ENCODE results near the gene DUS1L.

Gene DUS1L

DNA sequence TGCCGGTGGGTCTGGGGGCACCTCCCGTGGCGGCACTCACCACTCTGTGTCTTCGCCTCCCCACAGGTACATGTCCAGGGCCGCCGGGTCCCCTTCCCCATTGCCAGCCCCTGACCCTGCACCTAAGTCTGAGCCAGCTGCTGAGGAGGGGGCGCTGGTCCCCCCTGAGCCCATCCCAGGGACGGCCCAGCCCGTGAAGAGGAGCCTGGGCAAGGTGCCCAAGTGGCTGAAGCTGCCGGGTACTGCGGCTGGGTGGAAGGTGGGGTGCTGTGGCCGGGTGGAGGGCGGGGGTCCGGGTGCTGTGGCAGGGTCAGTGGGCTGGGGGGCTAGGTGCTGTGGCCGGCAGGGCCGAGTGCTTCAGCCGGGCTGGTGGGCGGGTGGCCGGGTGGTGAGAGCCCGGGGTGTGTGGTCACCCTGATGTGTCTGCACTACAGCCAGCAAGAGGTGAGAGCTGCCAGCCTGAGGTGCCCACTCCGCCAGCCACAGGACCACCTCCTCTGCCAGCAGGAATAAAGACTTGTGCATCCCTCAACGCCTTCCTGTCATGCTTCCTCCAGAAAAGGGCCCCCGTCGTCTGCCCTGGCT is 48.6 kb downstream of the DUS1L start:
- no peaks in the 10 kb centered on the region for H3K9me3 ChIP-seq (ENCODE audit: control insufficient read depth, low read length)
- H3K27me3 ChIP-seq (replicated peaks; ENCODE audit: control insufficient read depth, insufficient read depth, low read length, poor library complexity, severe bottlenecking) = no peaks in the 10 kb centered on the region
- no peak overlapping the region for H3K27ac ChIP-seq (ENCODE audit: insufficient read depth, low read length, poor library complexity, severe bottlenecking)
- H3K4me1 ChIP-seq (ENCODE audit: control insufficient read depth, insufficient read depth, low read length, poor library complexity, severe bottlenecking) = peaks cover 8% of the 10 kb centered on the region
- no peak overlapping the region for H3K4me3 ChIP-seq (ENCODE audit: insufficient read depth, low read depth, low read length, poor library complexity, severe bottlenecking)
- no peak for DNase-seq
- H3K36me3 ChIP-seq (ENCODE audit: control insufficient read depth, insufficient read depth, low read length) = peaks cover 3% of the 10 kb centered on the region

DNA sequence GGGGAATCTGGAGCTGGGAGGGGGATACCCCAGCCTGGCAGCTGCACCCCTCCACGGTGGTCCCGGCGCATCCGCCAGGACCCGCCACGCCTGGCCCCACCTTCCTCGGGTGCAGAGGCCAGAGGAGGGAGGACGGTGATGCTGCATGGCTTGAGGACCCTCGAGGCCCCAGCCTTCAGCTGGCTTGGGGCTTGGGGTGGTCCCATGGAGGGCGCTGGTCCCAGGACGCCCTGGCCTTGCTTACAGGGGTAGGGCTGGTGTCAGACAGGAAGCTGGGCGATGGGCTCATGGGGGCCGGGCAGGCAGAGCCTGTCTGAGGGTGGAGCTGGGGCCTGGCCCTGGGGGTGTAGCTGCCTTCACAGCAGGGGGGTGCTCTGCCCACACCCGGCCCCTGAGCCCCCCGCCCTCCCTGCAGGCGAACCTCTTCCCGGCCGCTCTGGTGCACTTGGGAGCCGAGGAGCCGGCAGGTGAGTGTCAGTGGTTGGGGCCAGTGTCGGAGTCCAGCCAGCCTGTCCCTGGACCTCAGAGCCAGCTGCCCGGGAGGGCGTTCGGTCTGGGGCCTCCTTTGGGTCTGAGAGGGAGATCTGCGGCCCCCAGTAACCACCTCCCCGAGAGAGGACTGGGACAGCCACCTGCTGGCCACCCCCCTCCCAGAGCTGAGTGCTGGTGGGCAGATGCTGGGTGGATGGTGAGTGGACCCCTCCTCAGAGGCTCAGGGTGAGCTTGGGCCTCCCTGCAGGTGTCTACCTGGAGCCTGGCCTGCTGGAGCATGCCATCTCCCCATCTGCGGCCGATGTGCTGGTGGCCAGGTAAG is 49.3 kb downstream of the DUS1L start:
- peaks cover 3% of the 10 kb centered on the region for H3K36me3 ChIP-seq (ENCODE audit: control insufficient read depth, insufficient read depth, low read length)
- DNase-seq = no peak
- no peak overlapping the region for H3K4me3 ChIP-seq (ENCODE audit: insufficient read depth, low read depth, low read length, poor library complexity, severe bottlenecking)
- no peak overlapping the region for H3K27ac ChIP-seq (ENCODE audit: insufficient read depth, low read length, poor library complexity, severe bottlenecking)
- H3K4me1 ChIP-seq (ENCODE audit: control insufficient read depth, insufficient read depth, low read length, poor library complexity, severe bottlenecking) = peaks cover under 1% of the 10 kb centered on the region
- H3K9me3 ChIP-seq (ENCODE audit: control insufficient read depth, low read length) = no peaks in the 10 kb centered on the region
- H3K27me3 ChIP-seq (replicated peaks; ENCODE audit: control insufficient read depth, insufficient read depth, low read length, poor library complexity, severe bottlenecking) = no peaks in the 10 kb centered on the region

DNA sequence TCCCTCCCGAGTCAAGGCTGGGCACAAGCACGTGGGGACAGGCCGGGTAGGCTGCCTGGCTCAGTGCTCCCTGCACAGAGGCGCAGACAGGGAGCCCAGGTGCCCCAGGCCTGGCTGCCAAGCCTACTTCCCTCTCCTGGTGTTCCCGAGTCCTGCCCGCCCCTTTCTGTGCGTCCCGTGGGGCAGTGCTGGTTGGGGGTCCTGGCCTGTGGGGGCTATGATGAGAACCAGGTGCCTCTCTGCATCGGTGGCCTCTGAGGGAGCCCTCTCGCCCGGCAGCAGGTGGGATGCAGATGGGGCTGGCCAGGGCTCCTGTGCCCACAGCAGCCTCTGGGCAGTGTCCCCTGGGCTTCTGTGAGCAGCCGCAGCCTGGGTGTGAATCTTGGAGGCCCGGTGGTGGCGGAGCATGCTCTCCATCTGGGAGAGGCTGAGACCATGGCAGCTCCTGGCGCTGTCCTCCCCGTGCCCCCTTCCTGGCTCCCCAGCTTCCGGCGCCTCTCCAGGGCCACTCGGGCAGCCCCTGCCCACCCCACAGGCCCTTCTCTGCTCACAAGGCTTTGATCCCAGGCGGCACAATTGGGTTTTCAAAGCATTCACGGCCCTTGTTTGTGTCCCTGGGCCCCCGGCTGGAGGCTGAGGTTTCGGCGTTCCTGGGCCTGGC is 50.2 kb downstream of the DUS1L start:
- Histone ChIP-seq H3K36me3 (ENCODE audit: control insufficient read depth, insufficient read depth, low read length) (peaks cover 3% of the 10 kb centered on the region), H3K27ac (ENCODE audit: insufficient read depth, low read length, poor library complexity, severe bottlenecking) (no peak overlapping the region), H3K9me3 (ENCODE audit: control insufficient read depth, low read length) (no peaks in the 10 kb centered on the region), H3K27me3 (replicated peaks; ENCODE audit: control insufficient read depth, insufficient read depth, low read length, poor library complexity, severe bottlenecking) (no peaks in the 10 kb centered on the region), H3K4me1 (ENCODE audit: control insufficient read depth, insufficient read depth, low read length, poor library complexity, severe bottlenecking) (no peaks in the 10 kb centered on the region), H3K4me3 (ENCODE audit: insufficient read depth, low read depth, low read length, poor library complexity, severe bottlenecking) (no peak overlapping the region)
- no peak for DNase-seq

DNA sequence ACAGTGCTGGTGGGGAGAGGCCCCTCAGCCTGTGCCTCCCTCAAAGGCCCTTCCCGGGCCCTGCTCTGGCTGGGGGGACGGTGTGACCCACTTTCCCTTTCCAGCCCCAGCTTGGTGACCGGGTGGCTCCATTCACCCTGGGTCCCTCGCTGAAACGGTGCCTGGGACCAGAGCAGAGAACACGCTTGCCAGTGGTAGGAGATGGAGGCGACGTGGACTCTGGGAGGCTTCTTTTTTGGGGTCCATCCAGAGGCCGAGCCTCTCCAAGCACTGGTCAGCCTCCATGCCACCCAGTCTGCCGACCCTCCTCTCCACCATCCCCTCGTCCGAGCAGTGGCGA is 50.7 kb downstream of the DUS1L start:
- no peak for DNase-seq
- Histone ChIP-seq H3K27me3 (replicated peaks; ENCODE audit: control insufficient read depth, insufficient read depth, low read length, poor library complexity, severe bottlenecking) (no peaks in the 10 kb centered on the region), H3K9me3 (ENCODE audit: control insufficient read depth, low read length) (no peaks in the 10 kb centered on the region), H3K4me1 (ENCODE audit: control insufficient read depth, insufficient read depth, low read length, poor library complexity, severe bottlenecking) (no peaks in the 10 kb centered on the region), H3K4me3 (ENCODE audit: insufficient read depth, low read depth, low read length, poor library complexity, severe bottlenecking) (no peak overlapping the region), H3K36me3 (ENCODE audit: control insufficient read depth, insufficient read depth, low read length) (peaks cover 3% of the 10 kb centered on the region), H3K27ac (ENCODE audit: insufficient read depth, low read length, poor library complexity, severe bottlenecking) (no peak overlapping the region)

DNA sequence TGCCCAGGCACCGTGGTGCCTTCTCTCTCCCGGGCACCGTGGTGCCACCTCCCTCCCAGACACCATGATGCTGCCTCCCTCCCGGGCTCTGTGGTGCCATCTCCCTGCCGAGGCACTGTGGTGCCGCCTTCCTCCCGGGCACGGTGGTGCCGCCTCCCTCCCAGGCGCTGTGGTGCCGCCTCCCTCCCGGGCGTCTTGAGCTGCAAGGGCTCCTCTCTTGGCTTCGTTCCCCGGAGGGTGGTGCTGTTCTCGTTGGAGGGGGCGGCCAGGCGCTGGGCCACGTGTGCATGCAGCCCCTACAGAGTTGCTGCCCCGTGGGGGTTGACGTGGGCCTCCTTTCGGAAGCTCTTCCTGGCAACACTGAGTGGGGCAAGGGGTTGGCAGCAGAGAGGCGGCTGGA is 51.2 kb downstream of the DUS1L start:
- Histone ChIP-seq H3K4me3 (ENCODE audit: insufficient read depth, low read depth, low read length, poor library complexity, severe bottlenecking) (no peak overlapping the region), H3K9me3 (ENCODE audit: control insufficient read depth, low read length) (no peaks in the 10 kb centered on the region), H3K4me1 (ENCODE audit: control insufficient read depth, insufficient read depth, low read length, poor library complexity, severe bottlenecking) (no peaks in the 10 kb centered on the region), H3K27ac (ENCODE audit: insufficient read depth, low read length, poor library complexity, severe bottlenecking) (no peak overlapping the region), H3K36me3 (ENCODE audit: control insufficient read depth, insufficient read depth, low read length) (peaks cover 3% of the 10 kb centered on the region), H3K27me3 (replicated peaks; ENCODE audit: control insufficient read depth, insufficient read depth, low read length, poor library complexity, severe bottlenecking) (no peaks in the 10 kb centered on the region)
- DNase-seq = no peak

DNA sequence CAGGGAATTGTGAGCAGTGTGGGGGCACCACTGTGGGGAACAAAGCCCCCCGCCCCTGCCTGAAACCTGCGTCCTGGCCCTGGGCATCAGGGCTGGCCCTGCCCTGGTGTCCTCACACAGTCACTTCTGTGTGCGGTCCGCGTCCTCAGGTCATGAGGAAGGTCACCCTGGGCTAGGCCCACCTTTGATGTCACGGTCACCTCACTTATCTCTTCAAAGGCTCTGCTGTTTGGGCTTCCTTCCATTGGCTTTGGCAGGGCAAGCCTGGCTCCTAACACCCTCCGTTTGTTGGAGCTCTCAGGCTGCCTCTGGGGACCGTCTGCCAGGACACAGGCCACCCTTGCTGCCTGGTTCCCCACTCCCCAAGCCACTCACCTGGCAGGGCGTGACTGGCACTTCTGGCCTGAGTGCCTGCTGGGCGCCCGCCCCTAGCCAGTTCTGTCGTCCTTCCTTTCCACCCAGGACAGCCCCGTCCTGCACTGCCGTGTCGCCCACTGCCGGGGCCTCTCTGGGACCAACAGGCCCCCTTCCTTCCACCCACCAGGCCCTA is 51.8 kb downstream of the DUS1L start:
- no peak for DNase-seq
- H3K4me1 ChIP-seq (ENCODE audit: control insufficient read depth, insufficient read depth, low read length, poor library complexity, severe bottlenecking) = no peaks in the 10 kb centered on the region
- no peak overlapping the region for H3K4me3 ChIP-seq (ENCODE audit: insufficient read depth, low read depth, low read length, poor library complexity, severe bottlenecking)
- no peak overlapping the region for H3K27ac ChIP-seq (ENCODE audit: insufficient read depth, low read length, poor library complexity, severe bottlenecking)
- peaks cover 3% of the 10 kb centered on the region for H3K36me3 ChIP-seq (ENCODE audit: control insufficient read depth, insufficient read depth, low read length)
- H3K27me3 ChIP-seq (replicated peaks; ENCODE audit: control insufficient read depth, insufficient read depth, low read length, poor library complexity, severe bottlenecking) = no peaks in the 10 kb centered on the region
- H3K9me3 ChIP-seq (ENCODE audit: control insufficient read depth, low read length) = no peaks in the 10 kb centered on the region

DNA sequence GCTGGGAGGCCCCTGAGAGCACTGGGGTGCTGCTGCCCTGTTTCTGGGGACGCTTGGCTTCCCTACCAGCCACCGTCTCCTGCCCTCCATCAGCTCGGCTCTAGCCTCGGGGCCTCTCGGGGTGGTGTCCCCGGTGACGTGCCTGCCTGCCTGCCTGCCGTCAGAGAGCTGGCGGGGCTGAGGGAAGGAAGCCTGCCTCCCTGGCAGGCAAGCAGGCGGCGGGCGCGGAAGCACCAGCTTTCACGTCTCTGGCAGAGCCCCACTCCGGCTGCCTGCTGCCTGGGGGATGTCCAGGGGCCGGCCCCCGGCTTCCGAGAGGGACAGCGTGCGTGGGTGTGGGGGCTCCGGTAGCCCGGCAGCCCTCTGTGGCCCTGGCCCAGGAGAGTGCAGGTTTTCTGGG is 52.3 kb downstream of the DUS1L start:
- Histone ChIP-seq H3K27ac (ENCODE audit: insufficient read depth, low read length, poor library complexity, severe bottlenecking) (no peak overlapping the region), H3K27me3 (replicated peaks; ENCODE audit: control insufficient read depth, insufficient read depth, low read length, poor library complexity, severe bottlenecking) (no peaks in the 10 kb centered on the region), H3K4me3 (ENCODE audit: insufficient read depth, low read depth, low read length, poor library complexity, severe bottlenecking) (no peak overlapping the region), H3K4me1 (ENCODE audit: control insufficient read depth, insufficient read depth, low read length, poor library complexity, severe bottlenecking) (no peaks in the 10 kb centered on the region), H3K9me3 (ENCODE audit: control insufficient read depth, low read length) (no peaks in the 10 kb centered on the region), H3K36me3 (ENCODE audit: control insufficient read depth, insufficient read depth, low read length) (peaks cover 2% of the 10 kb centered on the region)
- DNase-seq = no peak

DNA sequence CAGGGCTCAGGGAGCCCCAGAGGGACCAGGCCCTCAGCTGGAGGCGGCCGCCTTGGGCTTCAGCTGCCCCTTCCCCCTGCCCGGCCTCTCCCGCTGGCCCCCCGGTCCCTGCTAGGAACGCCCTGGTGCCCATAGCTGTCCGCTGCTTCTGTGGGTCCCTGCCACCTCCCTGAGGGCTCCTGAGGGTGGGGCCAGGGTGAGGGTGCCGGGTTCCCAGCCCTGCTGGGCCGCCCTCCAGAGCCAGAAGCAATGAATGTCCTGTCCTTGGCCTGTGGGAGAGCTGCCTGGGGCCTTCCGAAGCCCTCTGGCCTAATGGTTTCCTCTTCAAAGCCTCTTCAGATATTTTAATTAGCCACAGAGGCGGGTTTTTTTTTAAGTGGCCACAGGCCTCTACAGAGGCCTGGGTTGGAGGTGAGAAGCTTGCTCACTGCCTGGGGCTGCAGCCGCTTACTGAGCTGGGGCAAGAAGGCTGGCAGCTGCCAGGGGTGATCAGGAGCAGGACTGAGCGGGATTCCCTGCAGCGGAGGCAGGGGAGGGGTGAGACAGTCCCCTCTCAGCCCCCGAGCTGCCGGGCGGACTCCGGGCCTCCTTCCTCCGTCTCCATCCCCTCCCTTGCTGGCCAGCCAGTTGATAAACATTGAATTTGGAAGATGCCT is 52.8 kb downstream of the DUS1L start:
- Histone ChIP-seq H3K27ac (ENCODE audit: insufficient read depth, low read length, poor library complexity, severe bottlenecking) (no peak overlapping the region), H3K4me3 (ENCODE audit: insufficient read depth, low read depth, low read length, poor library complexity, severe bottlenecking) (no peak overlapping the region), H3K36me3 (ENCODE audit: control insufficient read depth, insufficient read depth, low read length) (no peaks in the 10 kb centered on the region), H3K27me3 (replicated peaks; ENCODE audit: control insufficient read depth, insufficient read depth, low read length, poor library complexity, severe bottlenecking) (no peaks in the 10 kb centered on the region), H3K4me1 (ENCODE audit: control insufficient read depth, insufficient read depth, low read length, poor library complexity, severe bottlenecking) (no peaks in the 10 kb centered on the region), H3K9me3 (ENCODE audit: control insufficient read depth, low read length) (no peaks in the 10 kb centered on the region)
- DNase-seq = no peak

DNA sequence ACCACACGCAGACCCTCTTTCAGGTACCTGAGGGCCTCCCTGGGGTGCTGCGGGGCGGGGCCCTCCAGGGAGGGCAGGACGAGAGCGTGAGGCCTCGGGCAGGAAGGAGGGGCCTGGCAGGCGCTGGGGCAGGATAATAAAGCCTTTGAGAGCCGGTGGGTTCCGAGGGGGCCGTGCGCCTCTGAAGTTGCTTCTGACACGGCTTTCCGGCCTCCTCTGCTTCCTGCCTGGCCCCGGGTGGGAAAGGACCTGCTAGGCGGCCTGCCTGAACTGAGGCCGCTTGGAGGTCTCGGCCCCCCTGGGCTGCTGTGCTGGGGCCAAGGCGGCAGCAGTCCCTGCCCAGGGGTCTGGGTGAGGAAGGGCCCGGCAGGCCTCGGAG is 53.4 kb downstream of the DUS1L start:
- Histone ChIP-seq H3K9me3 (ENCODE audit: control insufficient read depth, low read length) (no peaks in the 10 kb centered on the region), H3K4me1 (ENCODE audit: control insufficient read depth, insufficient read depth, low read length, poor library complexity, severe bottlenecking) (no peaks in the 10 kb centered on the region), H3K27ac (ENCODE audit: insufficient read depth, low read length, poor library complexity, severe bottlenecking) (no peak overlapping the region), H3K4me3 (ENCODE audit: insufficient read depth, low read depth, low read length, poor library complexity, severe bottlenecking) (no peak overlapping the region), H3K36me3 (ENCODE audit: control insufficient read depth, insufficient read depth, low read length) (no peaks in the 10 kb centered on the region), H3K27me3 (replicated peaks; ENCODE audit: control insufficient read depth, insufficient read depth, low read length, poor library complexity, severe bottlenecking) (no peaks in the 10 kb centered on the region)
- no peak for DNase-seq

All from effector memory CD4-positive, alpha-beta T cell (primary cell).